Activated naive CD4-positive, alpha-beta T cell treated with anti-CD3 and anti-CD28 coated beads for 36 hours (primary cell): ENCODE results near the gene PTPRU. TPM values are rescaled to one million over a fixed set of nuclear protein-coding genes. Genes with fewer than 3 reads are reported as not detected.
"Not testable (repeated sequence)": the region's sequence is repeated elsewhere in the genome, so short reads cannot be mapped to it uniquely, and the experiment has no call there.

Experiments
- CTCF ChIA-PET: fragments of 350-600 bp; sonication (Branson Sonifier 250); formaldehyde crosslinking; loops from one replicate; lab custom pipeline; 2021; ENCODE audit warnings: antibody characterized with exemption; lab: Charles Lee
- DNase-seq: peaks from one replicate; pipeline ENCODE4 v3.0.0-alpha.2; 2020
- H3K27ac Mint-ChIP-seq: one replicate; pipeline ENCODE4 v1.8.0; 2021; ENCODE audit warnings: mild to moderate bottlenecking, mixed read lengths
- H3K27me3 Mint-ChIP-seq: one replicate; pipeline ENCODE4 v1.8.0; 2021; ENCODE audit warnings: low read depth, mixed read lengths
- H3K36me3 Mint-ChIP-seq: one replicate; pipeline ENCODE4 v1.8.0; 2021; ENCODE audit warnings: low read depth, mixed read lengths
- H3K4me1 Mint-ChIP-seq: one replicate; pipeline ENCODE4 v1.8.0; 2021; ENCODE audit warnings: low read depth, mixed read lengths
- H3K4me3 Mint-ChIP-seq: one replicate; pipeline ENCODE4 v1.8.0; 2021; ENCODE audit warnings: mild to moderate bottlenecking, moderate library complexity, mixed read lengths
- H3K9me3 Mint-ChIP-seq: one replicate; pipeline ENCODE4 v1.8.0; 2021; ENCODE audit warnings: mixed read lengths
- intact Hi-C: fragments of 100-400 bp; cut with micrococcal nuclease; formaldehyde crosslinking; loops from one replicate; pipeline ENCODE4 v1.15.1; 2023
- total RNA-seq, 2 experiments: library from RNA; stranded (reverse); gene quantifications; one replicate each; pipeline ENCODE4 v1.2.3, GENCODE V29; 2021

The PTPRU gene
- total RNA-seq, 2 experiments from 2014 or later = 0.15 to 0.38 TPM

DNA sequence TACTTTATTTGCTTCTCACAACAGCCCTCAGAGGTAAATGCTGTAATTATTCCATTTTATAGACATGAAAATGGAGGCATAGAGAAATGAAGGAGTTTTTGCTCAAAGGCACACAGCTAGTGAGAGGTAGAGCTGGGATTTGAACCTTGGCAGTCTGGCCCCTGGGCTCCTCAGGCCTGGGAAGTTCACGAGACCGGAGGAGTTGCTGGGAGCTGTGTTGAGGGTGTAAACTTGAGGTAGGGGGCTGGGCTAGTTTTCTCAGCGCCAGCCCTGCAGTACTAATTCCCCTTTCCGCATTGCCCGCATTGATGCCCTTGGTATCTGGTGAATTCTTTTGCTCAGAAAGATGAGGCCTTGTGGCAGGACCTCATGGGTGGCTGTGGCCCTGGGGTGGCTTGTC is 73.3 kb downstream of the PTPRU start:
- Mint-ChIP-seq H3K36me3 (no peaks in the 10 kb centered on the region), H3K4me1 (no peaks in the 10 kb centered on the region), H3K27ac (no peak overlapping the region), H3K4me3 (no peak overlapping the region), H3K9me3 (no peaks in the 10 kb centered on the region), H3K27me3 (no peaks in the 10 kb centered on the region)
- CTCF ChIA-PET = no interaction called here
- intact Hi-C loops = no loop called here
- DNase-seq = no peak

- Mint-ChIP-seq H3K9me3 (no peaks in the 10 kb centered on the region), H3K27ac (no peak overlapping the region), H3K4me1 (no peaks in the 10 kb centered on the region), H3K36me3 (no peaks in the 10 kb centered on the region), H3K4me3 (no peak overlapping the region), H3K27me3 (no peaks in the 10 kb centered on the region)
- CTCF ChIA-PET = no interaction called here
- intact Hi-C loops = no loop called here
- no peak for DNase-seq
Measured at GRCh38 chr1:29310616-29311180, 74.4 kb downstream of the PTPRU start.

DNA sequence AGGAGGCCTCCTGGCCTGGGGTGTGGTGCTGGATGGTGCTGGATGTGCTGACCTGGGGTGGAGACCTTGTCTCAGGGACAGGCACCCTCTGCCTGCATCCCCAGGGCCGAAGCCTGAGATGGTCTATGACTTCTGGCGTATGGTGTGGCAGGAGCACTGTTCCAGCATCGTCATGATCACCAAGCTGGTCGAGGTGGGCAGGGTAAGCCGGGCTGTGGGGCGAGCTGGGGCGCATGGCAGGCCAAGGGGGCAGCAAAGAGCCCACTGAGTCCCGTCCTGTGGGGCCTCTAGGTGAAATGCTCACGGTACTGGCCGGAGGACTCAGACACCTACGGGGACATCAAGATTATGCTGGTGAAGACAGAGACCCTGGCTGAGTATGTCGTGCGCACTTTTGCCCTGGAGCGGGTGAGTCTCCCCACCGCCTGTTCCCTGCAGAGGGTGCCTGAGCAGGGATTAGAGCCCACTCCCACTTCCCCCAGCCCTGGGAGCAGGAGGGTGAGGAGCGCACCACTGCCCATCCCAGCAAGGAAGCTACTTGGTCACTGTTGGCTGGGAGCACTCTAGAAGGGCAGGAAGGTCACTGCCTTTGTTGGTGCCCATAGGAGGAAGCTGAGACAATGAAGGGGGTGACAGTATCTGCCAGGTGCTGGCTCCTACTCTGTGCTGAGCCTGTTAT is 75.2 kb downstream of the PTPRU start:
- Mint-ChIP-seq H3K9me3 (no peaks in the 10 kb centered on the region), H3K4me3 (no peak overlapping the region), H3K27me3 (no peaks in the 10 kb centered on the region), H3K27ac (no peak overlapping the region), H3K4me1 (no peaks in the 10 kb centered on the region), H3K36me3 (no peaks in the 10 kb centered on the region)
- no peak for DNase-seq
- CTCF ChIA-PET = no interaction called here
- intact Hi-C loops = no loop called here

DNA sequence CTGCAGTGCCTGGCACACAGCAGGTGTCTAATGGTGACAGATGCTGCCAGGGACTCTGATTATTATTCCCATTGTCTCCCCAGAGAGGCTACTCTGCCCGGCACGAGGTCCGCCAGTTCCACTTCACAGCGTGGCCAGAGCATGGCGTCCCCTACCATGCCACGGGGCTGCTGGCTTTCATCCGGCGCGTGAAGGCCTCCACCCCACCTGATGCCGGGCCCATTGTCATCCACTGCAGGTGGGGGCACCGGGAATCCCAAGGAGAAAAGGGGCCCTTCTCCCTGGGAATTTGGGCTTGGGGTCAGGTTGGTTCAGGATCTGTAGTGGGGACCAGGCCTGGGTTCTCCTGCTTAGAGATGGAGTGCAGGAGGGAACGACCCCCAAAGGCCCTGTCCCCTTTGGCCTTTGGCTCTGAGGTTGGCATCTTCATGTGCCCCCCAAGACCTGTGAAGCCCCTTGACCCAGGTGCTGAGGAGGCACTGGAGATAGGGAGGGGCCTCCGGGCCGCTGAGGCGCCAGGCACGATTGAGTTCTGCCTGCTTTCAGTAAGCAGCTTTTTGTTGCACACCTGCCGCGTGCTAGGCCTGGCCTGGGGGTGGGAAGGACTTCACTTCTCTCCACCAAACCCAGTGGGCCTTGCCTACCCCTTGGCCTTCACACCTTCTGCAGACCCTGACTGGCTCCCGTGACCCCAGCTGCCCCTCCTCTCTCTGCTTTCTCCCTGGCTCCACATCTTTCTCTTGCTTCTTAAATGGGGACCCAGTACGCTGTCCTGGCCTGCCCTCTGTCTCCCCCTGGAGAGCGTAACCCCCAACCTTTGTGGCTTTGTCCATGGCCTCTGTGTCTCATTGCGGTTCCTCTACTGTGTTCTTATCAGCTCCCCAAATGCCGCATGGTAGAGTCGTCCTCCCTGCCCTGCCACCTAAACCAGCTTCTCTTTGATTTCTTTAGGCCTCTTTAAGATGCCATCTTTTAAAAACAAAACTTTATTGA is 76.4 kb downstream of the PTPRU start:
- no peaks in the 10 kb centered on the region for H3K4me1 Mint-ChIP-seq
- H3K27me3 Mint-ChIP-seq = no peaks in the 10 kb centered on the region
- no peaks in the 10 kb centered on the region for H3K9me3 Mint-ChIP-seq

GRCh38 chr1:29314685-29315084 is 78.4 kb downstream of the PTPRU start:
- H3K4me1 Mint-ChIP-seq, H3K27me3 Mint-ChIP-seq, H3K4me3 Mint-ChIP-seq, DNase-seq, CTCF ChIA-PET, intact Hi-C loops, H3K9me3 Mint-ChIP-seq, H3K27ac Mint-ChIP-seq, H3K36me3 Mint-ChIP-seq: not testable (repeated sequence)

More for the DNA sequence above, 76.4 kb downstream of the PTPRU start:
- DNase-seq = no peak
- Mint-ChIP-seq H3K4me3 (no peak overlapping the region), H3K36me3 (no peaks in the 10 kb centered on the region), H3K27ac (no peak overlapping the region)
- intact Hi-C loops = no loop called here
- CTCF ChIA-PET = no interaction called here

DNA sequence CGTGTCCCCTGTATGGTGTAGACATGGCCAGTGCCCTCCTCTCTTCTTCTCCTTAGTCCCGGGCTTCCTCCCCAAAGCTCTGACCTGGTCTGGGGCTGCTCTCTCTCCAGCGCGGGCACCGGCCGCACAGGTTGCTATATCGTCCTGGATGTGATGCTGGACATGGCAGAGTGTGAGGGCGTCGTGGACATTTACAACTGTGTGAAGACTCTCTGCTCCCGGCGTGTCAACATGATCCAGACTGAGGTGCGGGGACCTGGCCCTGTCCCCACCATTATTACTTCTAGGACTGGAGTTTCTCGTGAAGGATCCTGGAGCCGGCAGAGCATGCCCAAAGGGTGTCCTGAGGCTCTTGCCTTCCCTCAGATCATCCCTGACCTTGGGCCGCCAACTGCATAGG is 78.9 kb downstream of the PTPRU start:
- CTCF ChIA-PET = no interaction called here

GRCh38 chr1:29315876-29316275 is 79.6 kb downstream of the PTPRU start:
- no peak for DNase-seq
- Mint-ChIP-seq H3K27ac (no peak overlapping the region), H3K27me3 (no peaks in the 10 kb centered on the region), H3K36me3 (no peaks in the 10 kb centered on the region), H3K4me1 (no peaks in the 10 kb centered on the region), H3K9me3 (no peaks in the 10 kb centered on the region), H3K4me3 (no peak overlapping the region)
- intact Hi-C loops = no loop called here
- CTCF ChIA-PET = no interaction called here

More for the DNA sequence above, 78.9 kb downstream of the PTPRU start:
- H3K36me3 Mint-ChIP-seq = no peaks in the 10 kb centered on the region
- no peak overlapping the region for H3K4me3 Mint-ChIP-seq
- no peaks in the 10 kb centered on the region for H3K4me1 Mint-ChIP-seq
- intact Hi-C loops = no loop called here
- H3K9me3 Mint-ChIP-seq = no peaks in the 10 kb centered on the region
- no peak for DNase-seq
- H3K27me3 Mint-ChIP-seq = no peaks in the 10 kb centered on the region
- no peak overlapping the region for H3K27ac Mint-ChIP-seq

DNA sequence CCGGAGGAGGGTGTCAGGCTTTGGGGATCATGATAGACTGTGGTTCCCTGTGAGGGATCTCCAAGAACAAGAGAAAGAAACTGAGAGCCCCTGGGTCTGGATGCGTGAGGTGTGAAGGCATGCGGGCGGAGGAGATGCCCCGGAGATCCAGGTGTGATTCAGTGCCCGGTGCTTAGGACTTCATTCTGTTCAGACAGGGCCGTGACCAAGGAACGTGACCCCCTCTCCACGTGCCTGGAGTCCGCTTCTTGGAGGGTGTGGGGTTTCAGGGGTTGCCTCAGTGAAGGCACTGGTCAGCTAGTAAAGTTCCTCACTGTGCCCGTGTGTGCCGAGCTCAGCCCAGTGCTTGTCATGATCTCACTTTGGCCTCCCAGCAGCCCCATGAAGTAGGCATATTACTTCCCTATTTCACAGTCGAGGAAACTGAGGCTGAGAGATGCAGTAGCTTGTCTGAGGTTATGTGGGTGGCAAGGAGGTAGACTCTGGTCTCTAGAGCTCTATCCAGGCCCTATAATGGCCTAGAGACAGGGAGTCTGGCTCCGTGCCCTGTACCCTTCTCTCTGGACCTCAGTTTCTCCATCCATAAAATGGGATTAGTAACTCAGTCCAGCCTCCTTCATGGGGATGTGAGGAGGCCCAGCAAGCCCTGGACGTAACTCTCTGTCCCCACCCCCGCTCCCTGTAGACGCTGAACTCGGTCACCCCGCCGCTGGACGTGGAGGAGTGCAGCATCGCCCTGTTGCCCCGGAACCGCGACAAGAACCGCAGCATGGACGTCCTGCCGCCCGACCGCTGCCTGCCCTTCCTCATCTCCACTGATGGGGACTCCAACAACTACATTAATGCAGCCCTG is 81.0 kb downstream of the PTPRU start:
- no peaks in the 10 kb centered on the region for H3K36me3 Mint-ChIP-seq
- no peak overlapping the region for H3K27ac Mint-ChIP-seq
- H3K4me1 Mint-ChIP-seq = no peaks in the 10 kb centered on the region

DNA sequence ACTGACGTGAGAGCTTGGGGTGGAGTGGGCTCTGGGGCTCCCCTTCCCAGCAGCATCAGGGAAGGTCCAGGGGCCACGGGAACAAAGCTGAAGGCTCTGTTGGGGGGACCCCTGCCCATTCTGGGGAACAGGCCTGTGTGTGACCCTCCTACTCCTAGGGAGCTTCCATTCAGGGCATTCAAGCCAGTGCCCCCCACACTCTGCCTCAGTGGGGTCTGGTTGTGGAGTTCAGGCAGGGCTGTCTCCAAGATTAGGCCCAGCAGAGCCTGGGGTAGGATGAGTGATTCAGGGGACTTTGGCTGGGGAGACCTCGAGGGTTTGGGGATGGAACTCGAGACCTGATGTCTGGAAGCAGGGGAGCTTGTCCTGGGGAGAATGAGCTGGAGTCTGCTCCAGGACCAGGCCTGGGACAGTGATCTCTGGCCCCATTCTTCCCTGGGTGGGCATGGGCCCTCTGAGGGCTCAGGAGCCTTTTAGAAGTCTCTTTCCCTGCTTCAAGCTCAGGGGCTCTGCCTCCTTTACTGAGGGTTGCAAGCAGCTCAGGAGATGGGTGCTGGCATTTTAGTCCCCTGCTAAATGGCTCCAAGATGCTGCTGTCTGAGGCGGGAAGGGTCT is 81.7 kb downstream of the PTPRU start:
- Mint-ChIP-seq H3K4me1 (no peaks in the 10 kb centered on the region), H3K4me3 (no peak overlapping the region), H3K27ac (no peak overlapping the region), H3K9me3 (no peaks in the 10 kb centered on the region), H3K27me3 (no peaks in the 10 kb centered on the region), H3K36me3 (no peaks in the 10 kb centered on the region)
- CTCF ChIA-PET = no interaction called here
- DNase-seq = no peak
- intact Hi-C loops = no loop called here

More for the DNA sequence above, 81.0 kb downstream of the PTPRU start:
- no peaks in the 10 kb centered on the region for H3K27me3 Mint-ChIP-seq
- no peak overlapping the region for H3K4me3 Mint-ChIP-seq
- H3K9me3 Mint-ChIP-seq = no peaks in the 10 kb centered on the region
- DNase-seq = no peak
- CTCF ChIA-PET = no interaction called here
- intact Hi-C loops = no loop called here

- Mint-ChIP-seq H3K36me3 (no peaks in the 10 kb centered on the region), H3K9me3 (no peaks in the 10 kb centered on the region), H3K27me3 (no peaks in the 10 kb centered on the region), H3K4me3 (no peak overlapping the region), H3K4me1 (no peaks in the 10 kb centered on the region), H3K27ac (no peak overlapping the region)
- DNase-seq = no peak
- CTCF ChIA-PET = no interaction called here
- intact Hi-C loops = no loop called here
Measured at GRCh38 chr1:29318724-29319123, 82.4 kb downstream of the PTPRU start.

GRCh38 chr1:29319300-29320110 is 83.2 kb downstream of the PTPRU start:
- no peak overlapping the region for H3K27ac Mint-ChIP-seq
- DNase-seq = no peak
- intact Hi-C loops = no loop called here
- H3K9me3 Mint-ChIP-seq = no peaks in the 10 kb centered on the region
- no peaks in the 10 kb centered on the region for H3K4me1 Mint-ChIP-seq
- H3K4me3 Mint-ChIP-seq = no peak overlapping the region
- CTCF ChIA-PET = no interaction called here
- H3K36me3 Mint-ChIP-seq = no peaks in the 10 kb centered on the region
- H3K27me3 Mint-ChIP-seq = no peaks in the 10 kb centered on the region
